ENCODE measurements around the gene ZNF282. TPM values are rescaled to one million over a fixed set of nuclear protein-coding genes. Genes with fewer than 3 reads are reported as not detected.

Gene ZNF282
- total RNA-seq, 4 donors from 2014 or later = 19.7 to 31.5 (median 25.1) TPM

DNA sequence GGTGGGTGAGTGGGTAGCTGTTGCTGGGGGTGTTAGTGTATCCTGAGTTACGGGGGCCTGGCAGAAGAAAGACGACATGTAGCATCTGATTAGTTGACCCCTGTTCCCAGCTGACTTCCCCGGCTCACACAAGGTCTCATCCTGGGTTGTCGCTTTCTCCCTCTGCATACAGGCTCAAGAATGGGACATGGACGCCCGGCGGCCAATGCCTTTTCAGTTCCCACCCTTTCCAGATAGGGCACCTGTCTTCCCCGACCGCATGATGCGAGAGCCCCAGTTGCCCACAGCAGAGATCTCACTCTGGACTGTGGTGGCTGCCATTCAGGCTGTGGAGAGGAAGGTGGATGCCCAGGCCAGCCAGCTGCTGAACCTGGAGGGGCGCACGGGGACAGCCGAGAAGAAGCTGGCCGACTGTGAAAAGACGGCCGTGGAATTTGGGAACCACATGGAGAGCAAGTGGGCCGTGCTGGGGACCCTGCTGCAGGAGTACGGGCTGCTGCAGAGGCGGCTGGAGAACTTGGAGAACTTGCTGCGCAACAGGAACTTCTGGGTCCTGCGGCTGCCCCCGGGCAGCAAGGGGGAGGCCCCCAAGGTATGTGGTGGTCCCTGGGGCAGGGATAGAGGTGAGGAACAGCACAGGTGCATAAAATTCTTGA, 2.9 kb downstream of the ZNF282 start:
- 89 to 90% methylated on average over 22 of the region's 22 CpGs for WGBS, 2 donors

DNA sequence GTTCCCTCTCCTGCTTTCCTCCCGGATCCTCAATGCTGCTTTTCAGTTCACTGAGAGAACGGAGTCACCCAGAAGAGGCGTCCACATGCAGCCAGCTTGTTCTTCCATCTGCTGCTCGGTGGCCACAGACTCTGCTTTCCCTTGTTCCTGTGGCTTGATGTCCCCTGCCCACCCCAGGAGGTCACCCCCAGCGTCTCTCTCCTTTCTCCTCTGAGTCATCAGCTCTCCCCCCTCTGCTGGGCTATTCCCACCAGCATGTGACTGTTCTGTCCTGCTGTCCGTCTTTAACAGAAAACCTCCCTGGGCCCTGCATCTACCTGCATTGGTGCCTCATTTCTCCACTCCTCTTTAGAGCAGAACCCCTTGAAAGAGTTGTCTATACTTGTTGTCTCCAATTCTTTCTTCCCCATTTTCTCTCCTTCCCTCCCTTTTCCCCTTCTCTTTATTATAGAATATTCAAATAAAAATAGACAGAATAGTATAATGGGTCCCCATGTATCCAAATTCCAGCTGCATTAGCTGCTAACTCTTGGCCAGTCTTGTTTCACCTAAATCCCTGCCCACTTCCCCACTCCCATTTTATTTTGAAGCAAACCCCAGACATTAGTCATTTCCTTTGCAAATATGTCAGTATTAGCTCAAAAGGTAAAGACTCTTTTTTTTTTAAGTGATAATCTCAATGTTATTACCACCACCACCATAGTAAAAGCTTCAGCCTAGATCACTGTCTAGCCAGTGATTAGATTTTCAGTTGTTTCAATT, 4.1 kb downstream of the ZNF282 start:
- H3K27ac ChIP-seq = no peak overlapping the region
- peaks cover 2 to 66% (median 23%) of the 10 kb centered on the region in 3 donors for H3K36me3 ChIP-seq
- no peaks in the 10 kb centered on the region for H3K9me3 ChIP-seq
- no peak overlapping the region for H3K4me3 ChIP-seq
- WGBS, 2 donors = 93 to 94% methylated on average over 6 of the region's 6 CpGs
- TF ChIP-seq POLR2A (IDR thresholded peaks at IDR 0.05) (no peak), EP300 (IDR thresholded peaks at IDR 0.05) (no peak)
- TF ChIP-seq, protein P1, sequence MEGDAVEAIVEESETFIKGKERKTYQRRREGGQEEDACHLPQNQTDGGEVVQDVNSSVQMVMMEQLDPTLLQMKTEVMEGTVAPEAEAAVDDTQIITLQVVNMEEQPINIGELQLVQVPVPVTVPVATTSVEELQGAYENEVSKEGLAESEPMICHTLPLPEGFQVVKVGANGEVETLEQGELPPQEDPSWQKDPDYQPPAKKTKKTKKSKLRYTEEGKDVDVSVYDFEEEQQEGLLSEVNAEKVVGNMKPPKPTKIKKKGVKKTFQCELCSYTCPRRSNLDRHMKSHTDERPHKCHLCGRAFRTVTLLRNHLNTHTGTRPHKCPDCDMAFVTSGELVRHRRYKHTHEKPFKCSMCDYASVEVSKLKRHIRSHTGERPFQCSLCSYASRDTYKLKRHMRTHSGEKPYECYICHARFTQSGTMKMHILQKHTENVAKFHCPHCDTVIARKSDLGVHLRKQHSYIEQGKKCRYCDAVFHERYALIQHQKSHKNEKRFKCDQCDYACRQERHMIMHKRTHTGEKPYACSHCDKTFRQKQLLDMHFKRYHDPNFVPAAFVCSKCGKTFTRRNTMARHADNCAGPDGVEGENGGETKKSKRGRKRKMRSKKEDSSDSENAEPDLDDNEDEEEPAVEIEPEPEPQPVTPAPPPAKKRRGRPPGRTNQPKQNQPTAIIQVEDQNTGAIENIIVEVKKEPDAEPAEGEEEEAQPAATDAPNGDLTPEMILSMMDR (IDR thresholded peaks at IDR 0.05) = no peak
- no peaks in the 10 kb centered on the region for H3K27me3 ChIP-seq
- no peak for DNase-seq (ENCODE audit: low spot score in 2 of 2)
- H3K4me1 ChIP-seq = peaks cover 0 to 28% (median 15%) of the 10 kb centered on the region in 4 donors

More for the DNA sequence above, 2.9 kb downstream of the ZNF282 start:
- H3K9me3 ChIP-seq = no peaks in the 10 kb centered on the region
- no peak overlapping the region for H3K4me3 ChIP-seq
- DNase-seq (ENCODE audit: low spot score in 2 of 2) = no peak
- no peak overlapping the region for H3K27ac ChIP-seq
- no peak for TF ChIP-seq POLR2A (IDR thresholded peaks at IDR 0.05)
- TF ChIP-seq, protein P1 (IDR thresholded peaks at IDR 0.05) = no peak
- no peak for TF ChIP-seq EP300 (IDR thresholded peaks at IDR 0.05)
- peaks cover 2 to 55% (median 23%) of the 10 kb centered on the region in 3 donors for H3K36me3 ChIP-seq
- peaks cover 0 to 28% (median 15%) of the 10 kb centered on the region in 4 donors for H3K4me1 ChIP-seq
- H3K27me3 ChIP-seq = no peaks in the 10 kb centered on the region

DNA sequence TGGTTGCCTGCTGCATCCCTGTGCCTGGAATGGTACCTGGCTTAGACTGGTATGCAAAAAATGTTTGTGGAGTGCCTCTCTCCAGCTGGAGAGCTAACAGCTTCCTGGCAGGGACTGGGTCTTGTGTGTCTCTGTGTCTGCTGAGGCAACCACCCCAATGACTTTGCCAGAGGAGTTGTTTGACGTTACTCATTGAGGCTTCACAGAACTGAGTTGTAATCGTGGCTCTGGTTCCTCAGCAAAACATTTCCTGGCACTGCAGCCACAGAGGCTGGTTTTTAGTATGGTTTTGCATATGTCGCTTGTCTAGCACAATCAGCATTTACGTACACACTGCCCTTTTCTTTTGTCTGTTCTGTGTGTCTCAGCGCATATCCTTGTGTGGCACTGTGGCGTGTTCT, 7.5 kb downstream of the ZNF282 start:
- TF ChIP-seq, protein P1 (IDR thresholded peaks at IDR 0.05) = no peak
- TF ChIP-seq EP300 (IDR thresholded peaks at IDR 0.05) (no peak), POLR2A (IDR thresholded peaks at IDR 0.05) (no peak)
- H3K4me3 ChIP-seq = no peak overlapping the region
- no peaks in the 10 kb centered on the region for H3K9me3 ChIP-seq
- no peaks in the 10 kb centered on the region for H3K27me3 ChIP-seq
- WGBS, 2 donors = 87 to 88% methylated on average over 6 of the region's 6 CpGs
- no peak overlapping the region for H3K27ac ChIP-seq
- peaks cover 0 to 99% (median 40%) of the 10 kb centered on the region in 3 donors for H3K36me3 ChIP-seq
- DNase-seq (ENCODE audit: low spot score in 2 of 2) = no peak
- H3K4me1 ChIP-seq = peaks cover 0 to 5% (median 0%) of the 10 kb centered on the region in 4 donors

DNA sequence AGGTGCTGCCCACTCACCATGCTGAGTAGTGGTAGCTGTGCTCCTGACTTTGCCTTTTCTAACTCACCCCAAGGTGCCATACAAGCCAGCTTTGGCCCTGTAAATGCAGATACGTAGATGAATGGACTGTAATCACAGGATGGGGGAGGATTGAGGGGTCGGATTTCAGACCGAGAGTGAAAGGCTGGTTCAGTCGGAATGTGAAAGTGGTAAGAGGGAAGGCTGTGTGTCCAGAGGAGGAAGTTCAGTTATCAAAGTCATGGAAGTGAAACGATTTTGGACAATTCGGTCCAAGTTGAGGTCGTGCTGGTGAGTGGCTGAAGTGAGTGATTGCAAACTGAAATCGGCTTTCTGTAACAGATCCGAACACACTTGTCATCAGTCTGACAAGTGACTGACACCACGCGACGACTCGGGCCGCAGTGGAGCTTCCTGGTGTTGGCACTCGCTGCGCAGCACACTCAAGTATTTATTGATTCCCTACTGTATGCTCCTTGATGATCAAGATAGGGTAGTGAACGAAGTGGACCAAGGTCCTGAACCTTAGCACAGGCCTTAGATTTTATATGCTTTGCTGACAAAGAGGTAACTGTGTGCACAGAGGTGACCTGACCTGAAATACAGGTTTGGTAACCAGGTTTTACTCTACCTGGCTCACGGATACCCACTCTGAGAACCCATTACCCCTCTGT, 10.5 kb downstream of the ZNF282 start:
- no peak overlapping the region for H3K4me3 ChIP-seq
- no peaks in the 10 kb centered on the region for H3K27me3 ChIP-seq
- no peaks in the 10 kb centered on the region for H3K9me3 ChIP-seq
- TF ChIP-seq POLR2A (IDR thresholded peaks at IDR 0.05) = no peak
- TF ChIP-seq, protein P1 (IDR thresholded peaks at IDR 0.05) = no peak
- no peak for TF ChIP-seq EP300 (IDR thresholded peaks at IDR 0.05)
- H3K36me3 ChIP-seq = peaks cover 0 to 99% (median 34%) of the 10 kb centered on the region in 3 donors
- no peaks in the 10 kb centered on the region for H3K4me1 ChIP-seq
- no peak for DNase-seq (ENCODE audit: low spot score in 2 of 2)
- WGBS, 2 donors = 82 to 86% methylated on average over 18 of the region's 18 CpGs
- H3K27ac ChIP-seq = no peak overlapping the region

Data from tibial nerve (tissue), 4 donors.